Spleen (tissue), 7 donors: ENCODE measurements around the gene CYP21A2.

ENCODE experiments used
- POLR2A ChIP-seq, 3 donors: fragments of 450-650 bp; IDR thresholded peaks; one replicate each; pipeline ENCODE4 v1.5.1; 2017; ENCODE audit warnings: antibody characterized with exemption in 3 of 3, mild to moderate bottlenecking in 1 of 3
- POLR2AphosphoS5 ChIP-seq, 3 donors: sonication (generic); formaldehyde crosslinking; IDR thresholded peaks; one replicate each; pipeline ENCODE4 v1.5.1; 2017; ENCODE audit warnings: antibody characterized with exemption in 3 of 3
- TF ChIP-seq, protein P1 (sequence below), 11 experiments: fragments of 200-600 bp in 7 of 11; fragments of 450-650 bp in 4 of 11; sonication (generic) in 4 of 11; IDR thresholded peaks in 8 of 11; conservative IDR thresholded peaks in 3 of 11; 1 replicate in 7 of 11; 2 replicates in 4 of 11; pipeline versions ENCODE4 v1.4.0 to v1.8.0; 2016 to 2021; ENCODE audit warnings: antibody characterized with exemption in 11 of 11, inconsistent platforms in 4 of 11, mild to moderate bottlenecking in 1 of 11
- donor health status: DM: no; HTN: no; CAD: no; lungs with moderate emphysema.
- donor health status: DM: no; HTN: no; CAD: no.
- donor health status: DM: no; HTN: no; CAD: no.

DNA sequence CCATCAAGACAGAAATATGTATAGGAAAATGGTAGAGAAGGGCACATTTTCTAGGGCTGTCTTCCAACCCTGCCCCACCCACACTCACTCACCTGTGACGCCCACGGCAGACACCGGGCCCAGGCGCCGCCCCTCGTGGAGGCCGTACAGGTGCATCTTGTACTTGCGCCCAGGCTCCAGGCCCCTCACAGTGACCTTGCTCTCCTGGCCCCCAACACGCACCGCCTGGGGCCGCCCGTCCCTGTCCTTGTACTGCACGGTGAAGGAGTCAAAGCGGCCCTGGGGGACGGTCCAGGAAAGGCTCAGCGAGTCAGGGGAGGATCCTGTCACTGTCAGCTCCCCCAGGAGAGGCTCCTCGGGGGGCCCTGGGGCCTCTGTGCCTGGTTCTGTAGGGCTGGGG, 19.8 kb downstream of the CYP21A2 start:
- TF ChIP-seq, protein P1, sequence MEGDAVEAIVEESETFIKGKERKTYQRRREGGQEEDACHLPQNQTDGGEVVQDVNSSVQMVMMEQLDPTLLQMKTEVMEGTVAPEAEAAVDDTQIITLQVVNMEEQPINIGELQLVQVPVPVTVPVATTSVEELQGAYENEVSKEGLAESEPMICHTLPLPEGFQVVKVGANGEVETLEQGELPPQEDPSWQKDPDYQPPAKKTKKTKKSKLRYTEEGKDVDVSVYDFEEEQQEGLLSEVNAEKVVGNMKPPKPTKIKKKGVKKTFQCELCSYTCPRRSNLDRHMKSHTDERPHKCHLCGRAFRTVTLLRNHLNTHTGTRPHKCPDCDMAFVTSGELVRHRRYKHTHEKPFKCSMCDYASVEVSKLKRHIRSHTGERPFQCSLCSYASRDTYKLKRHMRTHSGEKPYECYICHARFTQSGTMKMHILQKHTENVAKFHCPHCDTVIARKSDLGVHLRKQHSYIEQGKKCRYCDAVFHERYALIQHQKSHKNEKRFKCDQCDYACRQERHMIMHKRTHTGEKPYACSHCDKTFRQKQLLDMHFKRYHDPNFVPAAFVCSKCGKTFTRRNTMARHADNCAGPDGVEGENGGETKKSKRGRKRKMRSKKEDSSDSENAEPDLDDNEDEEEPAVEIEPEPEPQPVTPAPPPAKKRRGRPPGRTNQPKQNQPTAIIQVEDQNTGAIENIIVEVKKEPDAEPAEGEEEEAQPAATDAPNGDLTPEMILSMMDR (IDR thresholded peaks at IDR 0.05 in 8 of 11, conservative IDR thresholded peaks at IDR 0.05 in 3 of 11) = no peak
- TF ChIP-seq POLR2A (IDR thresholded peaks at IDR 0.05) = no peak
- TF ChIP-seq POLR2AphosphoS5 (IDR thresholded peaks at IDR 0.05) = no peak
